ENCODE data around the gene COL4A5. TPM values are rescaled to one million over a fixed set of nuclear protein-coding genes. Genes with fewer than 3 reads are reported as not detected.

Gene COL4A5
- total and polyA plus RNA-seq, 2 of the 13 experiments (the other 11 are each of a cell fraction or from before 2014, with no cell fraction given), result 39.5 to 45.5 TPM

- no peak for FAIRE-seq
- BruUV-seq (replicated peaks), result no TSS peak
- H3K36me3 ChIP-seq (replicated peaks in 1 of 2; ENCODE audit: control insufficient read depth in 1 of 2, insufficient read depth in 2 of 2, low read length in 2 of 2), result no peaks in the 10 kb centered on the region
- POLR2A ChIA-PET, result no interaction called here
- no peak for ATAC-seq
- no peak overlapping the region for H2AFZ ChIP-seq (ENCODE audit: low read length)
- no peak overlapping the region for H3K4me3 ChIP-seq (replicated peaks in 1 of 3; ENCODE audit: insufficient read depth in 1 of 3, low read depth in 2 of 3, low read length in 3 of 3)
- no CpG with 5 or more reads among the region's 3 CpGs for WGBS (ENCODE audit: low lambda C conversion rate)
- no peaks in the 10 kb centered on the region for H4K20me1 ChIP-seq (ENCODE audit: insufficient read depth, low read length)
- H3K4me1 ChIP-seq (ENCODE audit: insufficient read depth, low read length), result no peaks in the 10 kb centered on the region
- in situ Hi-C loops (cut with HindIII; ENCODE audit: extremely low pct_ligation_motif_present, low pct_unique_long_range_greater_than_20kb), result no loop called here
- no peaks in the 10 kb centered on the region for H3K27me3 ChIP-seq (ENCODE audit: control insufficient read depth in 1 of 2, insufficient read depth in 2 of 2, low read length in 2 of 2)
- no peak overlapping the region for H3K4me2 ChIP-seq (ENCODE audit: low read depth, low read length)
- CTCF ChIA-PET (ENCODE audit: low intra/inter-chr PET ratio, low total read pairs), result no interaction called here
- intact Hi-C loops (cut with micrococcal nuclease; ENCODE audit: unreplicated experiment), result no loop called here
- H3K27ac ChIP-seq (ENCODE audit: extremely low read length, insufficient read depth, low read length), result no peak overlapping the region
- no peak for DNase-seq (ENCODE audit: low spot score)
- H3K79me2 ChIP-seq (ENCODE audit: insufficient read depth, low read length), result no peaks in the 10 kb centered on the region
- TF ChIP-seq ZSCAN31 (CRISPR knock-in tag; IDR thresholded peaks at IDR 0.05; ENCODE audit: low read depth), result no peak
- no peak for TF ChIP-seq CREBL2 (CRISPR knock-in tag; IDR thresholded peaks at IDR 0.05; ENCODE audit: borderline replicate concordance)
- no peak for TF ChIP-seq GZF1 (CRISPR knock-in tag; IDR thresholded peaks at IDR 0.05)
- TF ChIP-seq TBX2 (CRISPR knock-in tag; IDR thresholded peaks at IDR 0.05; ENCODE audit: borderline replicate concordance), result no peak
- TF ChIP-seq TRIM22 (IDR thresholded peaks at IDR 0.05), result no peak
- no peak overlapping the region for H3K9ac ChIP-seq (ENCODE audit: insufficient read depth, low read depth, low read length)
- no peaks in the 10 kb centered on the region for H3K9me3 ChIP-seq (ENCODE audit: low read length)
These were observed 88.1 kb downstream of the COL4A5 start for GRCh38 chrX:108527724-108528123.

GRCh38 chrX:108537005-108537404 is 97.4 kb downstream of the COL4A5 start:
- H3K4me3 ChIP-seq (replicated peaks in 1 of 3; ENCODE audit: insufficient read depth in 1 of 3, low read depth in 2 of 3, low read length in 3 of 3), result no peak overlapping the region
- intact Hi-C loops (cut with micrococcal nuclease; ENCODE audit: unreplicated experiment), result loop anchor here (2.0 to 5.0 kb wide), 2 partner anchors 100 to 230 kb away; partner anchors contain the start of genes COL4A5 and COL4A6
- WGBS (ENCODE audit: low lambda C conversion rate), result 4% methylated on average over 2 of the region's 2 CpGs
- H3K27me3 ChIP-seq (ENCODE audit: control insufficient read depth in 1 of 2, insufficient read depth in 2 of 2, low read length in 2 of 2), result no peaks in the 10 kb centered on the region
- ChIA-PET POLR2A (no interaction called here), CTCF (ENCODE audit: low intra/inter-chr PET ratio, low total read pairs) (interaction anchor here (0.7 to 1.8 kb wide), 2 partner anchors 312 to 337 kb away, joined by 4 to 7 read pairs; no protein-coding TSS in a partner anchor)
- H3K9ac ChIP-seq (ENCODE audit: insufficient read depth, low read depth, low read length), result no peak overlapping the region
- H2AFZ ChIP-seq (ENCODE audit: low read length), result no peak overlapping the region
- no TSS peak for BruUV-seq (replicated peaks)
- in situ Hi-C loops (cut with HindIII; ENCODE audit: extremely low pct_ligation_motif_present, low pct_unique_long_range_greater_than_20kb), result loop anchor here (10.0 kb wide), 1 partner anchor 312 kb away; no protein-coding TSS in a partner anchor
- FAIRE-seq (no peak), ATAC-seq (no peak), DNase-seq (ENCODE audit: low spot score) (peak; percentile 22)
- no peak overlapping the region for H3K27ac ChIP-seq (ENCODE audit: extremely low read length, insufficient read depth, low read length)
- H4K20me1 ChIP-seq (ENCODE audit: insufficient read depth, low read length), result no peaks in the 10 kb centered on the region
- no peak overlapping the region for H3K4me2 ChIP-seq (ENCODE audit: low read depth, low read length)
- no peaks in the 10 kb centered on the region for H3K79me2 ChIP-seq (ENCODE audit: insufficient read depth, low read length)
- no peaks in the 10 kb centered on the region for H3K9me3 ChIP-seq (ENCODE audit: low read length)
- H3K4me1 ChIP-seq (ENCODE audit: insufficient read depth, low read length), result no peaks in the 10 kb centered on the region
- H3K36me3 ChIP-seq (replicated peaks in 1 of 2; ENCODE audit: control insufficient read depth in 1 of 2, insufficient read depth in 2 of 2, low read length in 2 of 2), result no peaks in the 10 kb centered on the region
- TF ChIP-seq MXI1 (IDR thresholded peaks at IDR 0.05; ENCODE audit: borderline replicate concordance, low read depth, low read length), result no peak
- no peak for TF ChIP-seq ZBTB34 (CRISPR knock-in tag; IDR thresholded peaks at IDR 0.05)
- TF ChIP-seq STAG1 (CRISPR knock-in tag; IDR thresholded peaks at IDR 0.05), result peak; percentile 73
- TF ChIP-seq ZXDC (CRISPR knock-in tag; IDR thresholded peaks at IDR 0.05), result no peak
- no peak for TF ChIP-seq KLF9 (CRISPR knock-in tag; IDR thresholded peaks at IDR 0.05; ENCODE audit: low read depth)
- no peak for TF ChIP-seq TIGD3 (CRISPR knock-in tag; IDR thresholded peaks at IDR 0.05; ENCODE audit: borderline replicate concordance)
- TF ChIP-seq SAFB2 (CRISPR knock-in tag; IDR thresholded peaks at IDR 0.05; ENCODE audit: borderline replicate concordance, low read depth), result no peak

Data from HepG2 (cell line).